Umbilical cord (tissue), 2 donors: ENCODE results near the gene ANKRD10. TPM values are rescaled to one million over a fixed set of nuclear protein-coding genes. Genes with fewer than 3 reads are reported as not detected.

ENCODE experiments used
- DNase-seq: peaks from one replicate; pipeline ENCODE4 v3.0.0-alpha.2; 2015; ENCODE audit warnings: low spot score
- total RNA-seq: library from RNA; depleted of rRNA; stranded (reverse); fragments of >200 nt; gene quantifications from one replicate; pipeline ENCODE4 v1.2.3, GENCODE V29; 2014; ENCODE audit warnings: low replicate concordance; ENCODE audit not compliant: insufficient read depth

Gene ANKRD10
- total RNA-seq, 1 donor from 2014 or later: 83.5 TPM

DNA sequence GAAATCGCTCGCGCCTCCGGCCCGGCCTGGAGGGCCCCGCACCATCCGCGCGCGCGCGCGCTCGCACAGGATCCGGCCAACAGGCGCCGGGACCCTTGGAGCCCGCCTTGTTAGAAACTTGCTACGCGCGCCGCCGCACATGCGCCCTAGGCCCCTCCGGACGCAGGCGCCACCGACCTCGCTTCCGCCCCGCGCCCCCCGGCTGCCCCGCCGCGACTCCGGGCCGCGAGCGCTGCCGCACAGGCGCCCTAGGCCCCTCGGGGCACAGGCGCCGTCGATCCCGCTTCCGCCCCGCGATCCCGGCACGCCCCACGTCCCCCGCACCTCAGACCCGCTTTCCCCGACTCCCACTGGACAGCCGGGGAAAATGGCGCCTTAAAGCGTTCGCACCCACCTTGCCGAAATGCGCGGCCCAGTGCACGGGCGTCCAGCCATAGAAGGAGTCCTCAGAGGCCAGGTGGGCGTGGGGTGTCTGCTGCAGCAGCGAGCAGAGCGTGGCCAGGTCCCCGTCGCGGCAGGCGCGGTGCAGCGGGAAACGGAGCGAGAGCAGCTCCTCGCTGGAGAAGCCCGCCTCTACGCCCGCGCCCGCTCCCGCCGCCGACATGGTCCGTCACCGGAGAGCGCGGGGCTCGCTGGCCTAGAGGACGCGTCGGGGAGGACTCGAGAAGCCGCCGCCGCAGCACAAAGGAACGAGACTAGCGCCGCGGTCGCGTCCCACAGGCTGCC is 375 bp downstream of the ANKRD10 start:
- peak; percentile 89 for DNase-seq

DNA sequence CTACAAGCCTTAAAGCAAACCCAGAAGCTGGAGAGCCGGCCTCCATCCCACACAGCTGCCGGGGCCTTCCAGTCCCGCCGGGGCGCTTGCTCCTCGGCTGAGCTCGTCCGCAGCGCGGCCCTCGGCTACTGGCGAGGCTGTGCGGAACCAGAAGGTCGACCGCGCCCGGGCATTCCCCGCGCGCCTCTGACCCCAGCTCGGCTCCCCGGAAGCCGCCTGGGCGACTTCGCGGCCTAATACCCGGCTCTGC is 863 bp downstream of the ANKRD10 start:
- DNase-seq: no peak

DNA sequence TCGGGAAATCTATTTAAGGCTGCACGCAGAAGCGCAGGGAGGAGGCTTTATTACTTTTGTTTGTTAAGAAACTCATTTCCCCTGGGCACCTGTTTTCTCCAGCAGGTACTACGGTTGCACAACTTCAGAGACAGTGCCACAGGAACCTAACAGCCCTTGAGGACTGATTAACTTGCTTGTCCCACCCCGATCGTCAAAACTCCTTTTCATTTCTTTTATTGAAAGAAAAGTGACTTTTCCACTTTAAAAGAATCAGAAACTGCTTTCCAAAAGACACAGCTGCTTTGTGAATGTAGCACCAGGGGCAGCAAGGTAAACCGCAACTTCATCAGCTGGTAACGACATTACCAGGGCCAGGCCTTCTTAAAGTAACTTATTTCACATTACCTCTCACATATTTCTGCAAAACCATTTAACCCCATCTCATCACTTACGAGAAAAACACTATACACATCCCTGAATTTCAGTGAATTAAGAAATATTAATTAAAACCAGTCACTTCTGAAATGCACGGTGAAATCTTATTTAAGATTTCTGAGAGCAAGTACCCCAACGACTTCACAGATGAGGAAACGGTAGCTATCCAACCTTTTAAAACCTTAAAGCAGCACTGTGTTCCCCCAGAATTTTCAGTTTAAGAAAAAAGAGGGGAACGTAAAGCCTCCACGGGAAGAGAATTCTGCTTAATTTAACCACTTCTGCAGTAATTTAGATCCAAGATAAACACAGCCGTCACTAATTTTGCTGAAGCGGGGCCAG is 1.4 kb downstream of the ANKRD10 start:
- DNase-seq: peak; percentile 19

DNA sequence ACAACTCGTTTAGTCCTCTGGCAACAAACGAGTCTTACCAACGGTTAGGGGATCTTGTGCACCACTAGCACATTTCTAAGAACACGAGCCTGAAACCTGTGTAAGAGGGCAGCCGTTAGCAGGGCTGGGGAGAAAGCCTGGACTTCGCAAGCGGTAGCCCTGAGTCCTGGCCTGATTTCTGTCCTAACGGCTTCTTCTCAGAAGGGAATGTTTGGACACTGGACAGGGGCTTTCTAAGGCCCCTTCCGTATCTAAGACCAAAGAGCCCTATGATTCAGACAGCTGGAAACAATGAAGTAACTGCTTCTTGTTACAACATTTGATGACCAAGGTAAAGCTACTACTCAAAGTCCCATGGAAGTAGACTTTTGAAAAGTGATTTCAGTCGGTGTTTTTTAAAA is 2.2 kb downstream of the ANKRD10 start:
- peak; percentile 50 for DNase-seq

DNA sequence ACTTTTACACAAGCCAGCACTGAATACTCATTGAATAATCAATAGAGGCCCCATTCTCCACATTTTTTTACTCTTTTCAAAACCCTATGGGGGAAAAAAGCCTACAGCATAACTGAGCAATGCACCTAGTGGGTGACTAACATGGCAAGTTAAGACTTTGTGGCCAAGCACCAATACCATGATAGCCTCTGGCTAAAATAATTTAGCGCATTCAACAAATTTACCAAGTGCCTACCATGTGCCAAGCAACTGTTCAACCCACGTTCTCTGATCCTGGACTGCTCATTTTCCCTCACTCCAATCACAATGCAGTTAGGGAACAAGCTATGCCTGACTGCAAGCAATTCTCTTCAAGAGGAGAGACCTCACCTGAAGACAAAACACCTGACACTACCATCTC is 3.0 kb downstream of the ANKRD10 start:
- DNase-seq: no peak

DNA sequence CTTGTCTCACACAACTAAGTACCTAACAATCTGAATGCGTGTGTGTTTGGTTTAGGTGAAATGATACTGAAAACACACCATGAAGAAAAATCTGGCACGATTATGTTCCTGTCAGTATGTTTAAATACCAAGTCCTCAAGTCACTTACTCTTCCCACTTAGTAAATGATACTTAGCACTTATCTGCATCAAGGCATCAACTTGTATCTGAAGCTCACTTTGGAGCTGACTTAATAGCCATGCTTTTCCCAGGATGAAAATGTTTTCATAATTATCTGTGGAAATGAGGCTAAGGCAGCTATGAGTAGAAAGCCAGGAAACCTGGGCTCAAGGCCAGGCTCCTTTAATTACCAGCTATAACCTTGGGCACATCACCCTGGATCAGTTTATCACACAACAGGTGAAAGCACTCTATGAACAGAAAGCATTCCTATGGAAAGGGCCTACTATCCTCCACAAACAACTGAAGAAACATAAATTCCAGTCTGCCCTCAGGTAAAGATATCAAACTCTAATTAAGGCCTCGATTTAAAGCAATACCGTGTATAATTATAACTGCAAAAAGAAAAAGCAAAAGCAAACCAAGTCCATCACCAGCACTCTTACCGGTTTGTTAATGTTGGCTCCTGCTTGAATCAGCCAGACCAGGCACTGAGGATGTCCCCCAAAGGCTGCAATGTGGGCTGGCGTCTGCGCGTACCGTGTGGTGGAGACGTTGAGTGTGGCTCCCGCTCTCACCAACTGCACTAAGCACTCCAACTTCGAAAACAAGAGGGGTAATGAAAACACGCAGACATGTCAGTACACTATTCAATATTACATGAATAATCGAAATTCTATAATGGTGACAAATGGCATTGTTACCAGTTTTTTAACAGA is 4.6 kb downstream of the ANKRD10 start:
- DNase-seq: no peak

DNA sequence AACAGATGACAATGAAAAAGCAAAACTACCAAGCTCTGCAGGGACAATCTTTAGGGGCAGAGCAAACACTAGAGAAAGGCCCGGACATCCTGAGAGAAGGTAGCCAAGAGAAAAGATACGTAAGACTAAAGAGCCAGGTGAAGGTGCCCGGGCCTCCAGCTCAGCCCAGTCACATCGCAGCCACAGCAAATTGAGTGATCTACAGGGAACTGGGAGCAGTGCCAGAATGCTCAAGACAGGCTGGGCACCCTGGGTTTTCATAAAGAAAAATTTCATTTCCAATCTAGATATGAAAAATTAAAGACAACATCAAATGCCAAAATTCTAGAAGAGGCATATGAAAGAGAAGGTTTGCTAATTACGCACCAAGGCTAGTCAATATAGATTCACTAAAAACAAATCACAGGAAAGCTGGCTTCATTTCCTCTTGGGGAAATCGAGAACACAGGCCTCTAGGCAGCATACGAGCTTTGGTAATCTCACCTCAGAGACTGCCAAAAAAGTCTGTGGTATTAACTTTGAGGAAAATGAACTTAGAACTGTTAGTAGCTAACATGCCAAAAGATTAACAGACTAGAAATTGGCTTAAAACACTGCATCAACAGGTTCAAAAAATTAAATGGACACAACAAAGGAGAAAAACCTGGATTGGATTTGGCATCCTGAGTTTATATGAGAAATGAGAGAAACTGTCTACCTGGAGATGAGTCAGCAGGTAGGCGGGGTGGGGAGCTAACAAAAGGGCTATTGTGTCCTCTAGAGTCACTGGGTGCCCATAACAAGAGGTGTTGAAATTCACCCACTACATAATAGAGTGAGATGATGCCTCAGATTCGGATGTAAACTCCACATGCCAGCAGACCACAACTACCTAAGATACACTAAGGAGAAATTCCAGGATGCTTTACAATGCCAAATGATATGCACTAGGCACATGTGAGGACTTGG is 6.6 kb downstream of the ANKRD10 start:
- DNase-seq: no peak

DNA sequence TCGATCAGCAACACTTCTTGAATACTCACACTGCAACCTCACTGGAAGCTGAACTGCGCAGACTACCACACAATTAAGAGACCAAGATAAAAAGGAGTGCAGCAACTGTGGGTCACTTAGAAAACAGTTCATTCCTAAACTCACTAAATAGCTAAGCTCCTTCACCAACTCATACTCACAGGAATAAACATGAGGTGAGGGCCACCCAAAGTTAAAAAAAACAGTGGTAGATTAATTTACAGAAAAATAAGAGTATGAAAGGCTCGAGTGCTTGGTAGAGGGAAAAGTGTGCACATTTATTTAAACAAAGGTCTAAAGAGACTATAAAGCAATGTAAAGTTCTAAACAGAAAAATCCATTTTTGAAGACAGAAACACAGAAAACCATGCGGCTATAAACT is 7.6 kb downstream of the ANKRD10 start:
- DNase-seq: no peak

DNA sequence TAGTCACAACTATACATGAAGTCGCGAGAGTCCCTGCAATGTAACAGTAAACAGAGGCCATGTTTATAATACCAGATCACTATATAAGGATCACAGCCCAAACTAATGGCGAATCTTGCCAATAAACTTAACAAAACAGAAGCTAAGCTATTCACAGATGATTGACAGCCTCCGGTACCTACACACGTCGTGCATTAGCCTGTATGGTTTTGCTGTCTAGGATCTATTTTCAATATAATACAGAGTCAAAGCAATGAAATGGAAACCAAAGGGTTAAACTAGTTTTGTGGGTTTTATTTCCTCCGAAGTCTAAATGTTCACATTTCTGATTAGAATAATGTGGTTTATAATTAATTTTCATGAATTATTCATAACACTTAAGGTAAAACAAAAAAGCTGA is 10.1 kb downstream of the ANKRD10 start:
- no peak for DNase-seq

DNA sequence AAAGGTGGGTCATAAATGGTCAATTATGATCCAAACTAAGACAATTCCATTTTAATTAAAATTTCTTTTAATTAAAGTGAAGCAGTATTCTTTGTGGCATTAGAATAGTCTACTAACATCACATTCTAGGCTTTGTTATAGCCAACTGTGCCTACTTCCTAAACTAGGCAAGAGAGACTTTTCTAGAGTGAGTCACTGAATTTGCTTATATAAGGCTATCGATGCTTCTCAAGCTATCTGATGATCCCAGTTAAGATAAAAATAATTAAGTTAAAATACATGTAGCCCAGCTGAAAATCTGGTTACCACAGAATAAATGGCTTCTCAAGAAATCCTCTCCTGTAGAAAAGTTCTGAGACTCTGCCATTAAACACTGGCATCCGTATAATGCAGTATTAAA is 12.5 kb downstream of the ANKRD10 start:
- DNase-seq: no peak

DNA sequence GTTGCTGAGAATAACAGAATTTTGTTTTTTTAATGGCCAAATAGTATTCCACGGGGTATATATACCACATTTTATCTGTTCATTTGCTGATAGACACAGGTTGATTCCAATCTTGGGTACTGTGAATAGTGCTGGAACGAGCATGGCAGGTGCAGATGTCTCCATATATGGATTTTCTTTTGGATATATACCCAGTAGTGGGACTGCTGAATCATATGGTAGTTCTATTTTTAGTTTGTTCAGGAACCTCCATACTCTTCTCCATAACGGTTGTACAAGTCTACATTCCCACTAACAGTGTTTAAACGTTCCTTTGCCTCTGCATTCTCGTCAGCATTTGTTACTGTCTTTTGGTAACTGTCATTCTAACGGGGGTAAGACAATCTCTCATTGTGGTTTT is 17.3 kb downstream of the ANKRD10 start:
- no peak for DNase-seq

DNA sequence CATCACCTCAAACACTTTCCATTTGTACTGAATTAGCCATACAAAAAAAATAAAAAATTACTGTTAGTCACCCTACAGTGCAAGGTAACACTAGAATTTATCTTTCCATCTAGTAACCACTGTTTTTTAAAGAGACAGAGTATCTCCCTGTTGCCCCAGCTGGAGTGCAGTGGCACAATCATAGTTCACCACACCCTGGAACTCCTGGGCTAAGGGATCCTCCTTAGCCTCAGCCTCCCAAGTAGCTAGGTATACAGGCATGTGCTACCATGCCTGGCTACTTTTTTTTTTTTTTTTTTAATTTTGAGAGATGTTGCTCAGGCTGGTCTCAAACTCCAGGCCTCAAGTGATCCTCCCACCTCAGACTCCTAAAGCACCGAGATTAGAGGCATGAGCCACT is 17.9 kb downstream of the ANKRD10 start:
- no peak for DNase-seq

DNA sequence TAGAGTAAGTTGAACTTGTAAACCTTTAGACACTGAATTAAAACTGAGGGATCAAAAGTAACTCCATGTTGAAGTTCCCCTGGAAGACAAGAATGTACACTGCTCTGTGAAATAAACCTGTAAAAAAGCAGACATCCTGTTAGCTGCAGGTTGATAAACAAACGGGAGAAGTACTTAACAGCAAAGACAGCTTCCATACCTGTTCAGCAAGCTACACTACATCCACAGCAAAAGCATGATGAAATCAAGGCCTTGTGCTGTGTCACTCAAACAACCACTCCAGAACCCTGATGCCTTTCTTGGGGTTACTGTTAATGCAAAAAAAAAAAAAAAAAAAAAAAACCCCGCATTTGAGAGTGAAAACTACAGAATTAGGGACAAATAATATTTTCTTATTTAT is 20.8 kb downstream of the ANKRD10 start:
- no peak for DNase-seq

DNA sequence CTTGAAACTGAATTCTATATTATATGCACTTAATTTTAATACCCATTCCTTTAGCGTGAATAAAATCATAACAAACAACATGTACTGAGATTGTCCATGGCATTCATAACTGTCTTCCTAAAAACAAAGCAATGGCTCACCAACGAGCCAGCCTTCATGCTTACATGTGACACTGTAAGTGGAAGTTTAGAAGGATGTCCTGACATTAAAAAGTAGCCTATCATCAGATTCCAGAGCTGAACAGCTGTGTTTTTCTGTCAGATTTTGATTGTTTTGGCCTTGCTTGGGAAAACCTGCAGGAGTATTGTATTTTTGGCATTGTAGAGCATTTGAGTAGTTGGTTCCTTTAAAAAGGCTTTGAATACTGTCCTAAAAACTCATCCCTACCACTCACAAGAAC is 21.3 kb downstream of the ANKRD10 start:
- DNase-seq: no peak

DNA sequence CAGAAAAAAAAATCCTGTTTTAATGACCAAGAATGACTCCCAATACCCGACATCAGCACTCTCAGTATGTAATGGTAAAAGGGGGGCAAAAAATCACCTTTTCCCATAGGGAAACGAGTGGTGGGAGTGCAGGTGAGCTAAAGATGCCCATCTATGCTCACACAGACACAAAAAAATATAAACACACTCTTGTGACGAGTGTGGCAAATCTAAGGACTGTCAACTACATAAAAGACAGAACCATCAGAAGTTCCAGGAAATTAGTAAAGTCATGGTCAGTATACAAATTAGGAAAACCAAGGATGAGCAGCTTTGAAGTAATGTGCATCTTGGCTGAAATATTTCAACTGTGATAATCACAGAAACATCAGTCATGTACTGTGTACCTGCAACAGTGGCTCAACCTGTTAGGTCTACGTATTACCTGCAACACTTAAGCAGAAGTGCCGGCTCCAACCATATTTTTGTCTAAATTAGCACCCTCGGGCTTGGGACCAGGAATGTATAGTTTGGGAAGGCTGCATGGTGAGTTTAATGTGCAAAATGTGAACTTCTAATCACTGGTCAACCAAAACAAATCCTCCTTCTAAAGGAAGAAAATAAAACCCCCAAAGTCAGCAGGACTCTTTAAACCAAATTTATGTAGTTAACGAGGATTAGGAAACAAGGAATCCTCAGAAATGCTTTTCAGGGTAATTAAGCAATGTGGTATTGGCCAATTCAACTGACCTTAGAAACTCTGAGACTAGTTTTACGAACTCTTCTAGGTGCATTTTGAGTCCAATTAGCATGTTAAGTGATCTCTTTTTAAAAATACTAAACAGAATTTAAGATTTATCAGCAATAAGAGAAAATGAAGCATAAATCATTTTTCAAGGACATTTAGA is 24.3 kb downstream of the ANKRD10 start:
- no peak for DNase-seq

DNA sequence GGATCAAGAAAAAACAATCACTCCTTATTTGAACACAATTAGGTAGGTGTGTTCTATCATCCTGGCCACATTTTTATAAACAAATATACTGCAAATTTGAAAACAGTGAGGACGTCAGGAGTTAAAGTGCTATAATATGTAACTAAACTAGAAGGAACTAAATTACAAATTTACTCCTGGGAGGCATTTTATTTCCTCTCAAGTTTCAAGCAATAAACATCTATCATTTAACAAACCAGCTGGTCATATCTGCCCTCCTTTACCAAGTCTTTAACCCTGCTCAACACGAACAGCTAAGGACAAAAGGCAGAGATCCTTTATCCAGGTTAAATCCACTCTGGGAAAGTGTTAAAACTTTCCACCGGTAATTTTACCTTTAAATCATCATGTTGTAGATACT is 26.5 kb downstream of the ANKRD10 start:
- no peak for DNase-seq

DNA sequence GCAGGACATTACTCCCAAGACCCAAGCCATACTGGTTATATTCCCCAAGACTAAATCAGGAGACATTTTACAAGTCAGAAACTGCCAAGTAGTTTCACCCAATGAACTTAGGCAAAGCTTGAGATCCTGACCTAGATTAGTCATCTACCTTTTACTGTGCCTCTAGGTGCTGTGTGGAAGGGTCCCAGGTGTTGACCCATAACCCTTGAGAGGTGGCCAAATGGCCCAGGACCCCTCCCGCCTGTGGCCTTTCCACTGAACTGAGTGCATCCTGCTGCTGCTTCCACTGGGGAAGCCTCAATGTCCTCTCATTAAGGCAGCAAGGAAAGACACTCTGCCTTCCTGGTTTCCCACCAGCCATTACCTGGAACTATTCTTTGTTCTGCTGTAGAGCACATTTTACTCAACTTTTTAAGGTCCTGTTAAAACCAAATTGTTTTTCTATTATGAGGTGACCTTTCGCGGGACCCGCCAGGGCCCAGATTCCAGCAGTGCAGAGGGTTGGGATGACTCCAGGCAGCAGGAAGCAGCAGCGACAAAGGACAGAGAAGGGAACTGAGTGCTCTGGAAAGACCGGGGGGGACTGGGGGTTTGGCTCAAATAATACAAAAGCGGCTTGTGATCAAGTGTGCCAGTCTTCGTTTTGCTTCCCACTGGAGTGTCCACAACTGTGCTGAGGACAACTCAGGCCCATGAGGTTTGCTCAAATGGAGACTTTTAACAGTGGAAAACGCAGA is 27.1 kb downstream of the ANKRD10 start:
- DNase-seq: no peak

DNA sequence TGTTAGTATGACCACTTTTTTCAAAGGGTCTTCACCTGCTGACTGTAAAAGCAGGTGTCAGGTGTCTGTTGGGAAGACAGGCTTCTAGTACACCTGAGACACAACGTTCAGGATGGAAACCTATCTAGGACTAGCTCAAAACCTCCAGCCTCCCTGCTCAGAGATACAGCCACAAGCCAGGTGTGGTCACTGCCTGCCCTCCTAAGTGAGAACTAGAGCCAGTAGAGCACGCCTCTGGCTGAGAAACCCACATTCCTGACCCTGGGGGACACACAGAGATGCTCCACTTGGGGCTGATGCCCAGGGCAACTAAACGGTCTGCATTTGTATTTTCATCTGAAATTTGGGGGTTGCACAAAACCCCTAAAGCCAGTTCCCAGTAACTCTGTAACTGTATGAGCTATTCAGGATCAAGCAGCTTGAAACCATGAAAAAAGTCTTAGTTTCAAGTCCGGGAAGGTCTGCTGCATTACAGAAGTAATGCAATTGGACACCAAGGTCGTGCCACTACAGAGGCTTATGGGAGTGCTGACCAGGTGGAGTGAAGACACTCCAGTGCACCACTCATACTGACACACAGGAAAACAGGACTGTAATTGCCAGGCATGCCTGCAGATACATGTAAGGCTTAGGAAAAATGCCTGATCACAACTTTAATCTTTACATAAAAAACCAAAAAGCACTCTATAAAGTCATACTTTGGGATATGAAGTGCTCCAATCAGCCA is 27.8 kb downstream of the ANKRD10 start:
- no peak for DNase-seq
